HFF-Myc (cell line): Measurements from ENCODE around the gene CARMIL1.

Experiments
- DNase-seq: peaks from one replicate; pipeline ENCODE4 v3.0.0-alpha.2; 2011; ENCODE audit warnings: low read depth; ENCODE audit errors: extremely low read depth
- H3K4me3 ChIP-seq: replicated peaks from 2 replicates; pipeline ENCODE4 v1.5.1; 2011; ENCODE audit warnings: low read depth, mild to moderate bottlenecking, control low read depth, low read length
- CTCF ChIP-seq: IDR thresholded peaks from 2 replicates; pipeline ENCODE4 v1.5.1; 2012; ENCODE audit warnings: mild to moderate bottlenecking, low read depth, low read length, control low read depth; ENCODE audit errors: missing control alignments

Gene CARMIL1

GRCh38 chr6:25628471-25629197, 349.5 kb downstream of the CARMIL1 start:
- TF ChIP-seq CTCF = no peak
- DNase-seq = no peak
- no peak overlapping the region for H3K4me3 ChIP-seq

DNA sequence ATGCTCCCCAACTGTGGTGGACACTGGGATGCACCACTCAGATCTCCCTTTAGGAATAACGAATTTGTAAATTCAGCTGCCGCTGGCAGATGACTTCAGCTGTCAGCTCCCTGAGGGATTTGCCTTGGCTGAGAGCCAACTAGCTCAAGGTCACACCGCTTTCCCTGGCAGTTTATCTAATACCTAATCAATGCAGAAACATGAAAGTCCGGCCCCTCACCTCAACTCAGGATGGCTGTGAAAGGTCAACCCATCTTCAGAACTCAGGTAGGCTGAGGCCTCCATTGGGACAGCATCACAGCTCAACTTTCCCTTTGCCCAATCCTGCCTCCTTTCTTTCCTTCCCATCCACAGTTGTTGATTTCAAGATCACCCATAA, 350.0 kb downstream of the CARMIL1 start:
- no peak for TF ChIP-seq CTCF
- DNase-seq = no peak

GRCh38 chr6:25630508-25631278, 351.5 kb downstream of the CARMIL1 start:
- DNase-seq = no peak
- H3K4me3 ChIP-seq = no peak overlapping the region
- TF ChIP-seq CTCF = no peak

More for the DNA sequence above, 350.0 kb downstream of the CARMIL1 start:
- H3K4me3 ChIP-seq = no peak overlapping the region

DNA sequence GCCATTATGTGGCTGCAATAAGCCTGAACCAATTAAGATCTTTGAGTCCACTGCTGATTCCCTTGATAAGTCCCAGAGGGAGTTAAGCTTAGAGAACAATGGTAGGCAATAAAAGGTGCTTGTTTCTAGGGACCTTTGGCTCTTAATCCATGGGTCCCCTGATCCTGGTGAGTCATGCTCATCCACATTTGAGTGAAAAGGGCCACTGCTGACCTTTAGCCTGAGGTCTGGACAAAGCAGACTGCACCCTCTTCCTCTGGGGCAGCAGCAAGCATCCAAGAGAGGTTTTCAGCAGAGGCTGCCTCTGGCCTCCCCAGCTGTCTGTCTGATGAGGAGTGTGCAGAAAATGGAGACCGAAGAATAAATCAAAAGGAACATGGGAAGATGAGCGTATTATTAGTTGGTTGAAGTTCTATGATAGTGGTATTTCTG, 356.7 kb downstream of the CARMIL1 start:
- no peak for TF ChIP-seq CTCF
- H3K4me3 ChIP-seq = no peak overlapping the region
- DNase-seq = no peak

GRCh38 chr6:25637211-25637610, 358.0 kb downstream of the CARMIL1 start:
- TF ChIP-seq CTCF = no peak
- H3K4me3 ChIP-seq = no peak overlapping the region
- DNase-seq = no peak

DNA sequence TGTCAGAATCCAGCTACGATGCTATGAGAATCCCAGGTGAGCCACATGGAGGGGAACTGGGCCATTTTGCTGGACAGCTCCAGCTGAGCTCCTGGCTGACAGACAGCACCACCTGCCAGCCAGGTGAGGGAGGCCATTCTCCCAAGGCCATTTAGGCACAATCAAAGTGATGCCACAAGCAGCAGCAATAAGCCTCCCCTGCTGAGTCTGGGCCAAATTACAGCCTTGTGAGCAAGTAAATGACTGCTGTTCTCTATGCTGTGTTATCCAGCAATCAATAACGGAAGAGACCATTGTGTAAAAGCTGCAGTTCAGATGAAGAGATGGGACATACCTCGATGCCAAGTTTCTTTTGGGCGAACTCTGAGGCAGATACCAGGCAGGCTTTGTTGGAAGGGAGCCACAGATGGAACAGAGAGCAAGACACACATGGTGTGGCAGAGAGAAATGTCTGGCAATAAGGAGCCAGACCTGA, 358.8 kb downstream of the CARMIL1 start:
- H3K4me3 ChIP-seq = no peak overlapping the region
- TF ChIP-seq CTCF = no peak
- no peak for DNase-seq
